ENCODE measurements around the gene AKIP1. TPM values are rescaled to one million over a fixed set of nuclear protein-coding genes. Genes with fewer than 3 reads are reported as not detected.

AKIP1 gene
- total and polyA plus RNA-seq, 10 of the 15 experiments (the other 5 are each of a cell fraction or from before 2014, with no cell fraction given): 5.1 to 38.9 (median 30.5) TPM

DNA sequence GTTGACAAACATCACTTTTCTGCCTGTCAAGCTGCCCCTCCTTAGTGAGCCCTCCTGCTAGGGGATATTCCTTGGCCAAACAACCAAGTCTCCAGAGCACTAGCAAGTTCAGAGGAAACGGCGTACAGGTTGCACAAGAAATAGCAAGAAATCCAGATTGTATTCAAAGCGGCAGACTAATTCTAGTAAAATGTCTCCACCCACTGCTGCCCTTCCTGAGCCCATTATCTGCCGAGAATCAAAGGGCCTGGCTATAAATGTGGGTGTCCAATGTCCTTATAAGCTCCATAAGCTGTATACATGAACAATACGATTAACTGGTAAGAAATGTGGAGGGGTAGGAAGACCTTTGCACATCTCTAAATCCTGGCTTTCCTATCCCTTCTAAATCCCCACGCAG, 44.0 kb upstream of the AKIP1 start (continued):
- TF ChIP-seq ZNF592 (IDR thresholded peaks at IDR 0.05): no peak

DNA sequence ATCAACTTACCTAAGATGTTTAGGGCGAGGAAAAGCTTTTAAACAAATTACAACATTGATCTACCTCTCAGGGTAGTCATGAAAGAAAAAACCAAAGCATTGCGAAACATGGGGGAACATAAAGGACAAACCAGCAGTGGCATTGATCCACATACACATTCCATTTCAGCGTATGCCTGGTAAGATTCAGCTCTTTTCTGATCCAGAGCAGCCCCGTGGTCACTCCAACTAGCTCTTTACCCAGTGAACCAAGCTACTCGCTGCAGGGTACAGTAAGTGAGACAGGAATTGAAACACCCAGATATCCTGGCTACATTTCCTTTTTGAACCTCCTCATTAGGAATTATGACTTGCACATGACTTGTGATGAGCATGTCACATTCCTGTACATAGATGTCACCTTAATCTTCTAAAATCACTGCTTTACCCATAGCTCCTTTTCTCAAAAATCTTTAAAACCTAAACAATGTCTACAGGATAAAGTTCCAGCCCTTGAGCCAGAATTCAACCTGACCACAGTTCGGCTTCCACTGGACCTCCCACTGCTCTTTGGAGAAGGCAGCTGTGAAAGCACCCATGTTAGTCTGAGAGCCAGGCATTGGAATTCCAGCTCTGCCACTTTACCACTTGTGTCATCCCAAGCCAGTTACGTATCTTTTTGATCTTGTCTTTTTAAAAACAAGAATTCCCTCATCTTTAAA, 42.9 kb upstream of the AKIP1 start:
- POLR2A ChIA-PET: no interaction called here
- Histone ChIP-seq H3K27ac (ENCODE audit: control insufficient read depth, insufficient read depth) (no peak overlapping the region), H3K36me3 (ENCODE audit: control insufficient read depth in 2 of 2, insufficient read depth in 2 of 2, low read length in 1 of 2) (no peaks in the 10 kb centered on the region), H3K4me2 (ENCODE audit: control insufficient read depth, insufficient read depth) (no peak overlapping the region), H3K4me1 (ENCODE audit: control insufficient read depth, insufficient read depth, low read length) (no peaks in the 10 kb centered on the region), H3K27me3 (replicated peaks in 1 of 2; ENCODE audit: control insufficient read depth in 2 of 2, insufficient read depth in 2 of 2, low read length in 1 of 2) (peaks cover 3 to 6% of the 10 kb centered on the region in 2 experiments; a peak in 1 of 4 replicates), H2AFZ (ENCODE audit: control insufficient read depth, low read depth, low read length) (no peak overlapping the region), H4K20me1 (ENCODE audit: control insufficient read depth, insufficient read depth) (no peaks in the 10 kb centered on the region), H3K9me3 (replicated peaks; ENCODE audit: control insufficient read depth, insufficient read depth, low read length) (no peaks in the 10 kb centered on the region), H3K4me3 (no peak overlapping the region), H3K9ac (ENCODE audit: control insufficient read depth, insufficient read depth, low read length) (no peak overlapping the region), H3K79me2 (ENCODE audit: control insufficient read depth, insufficient read depth, low read length) (no peaks in the 10 kb centered on the region)
- no TSS peak for BruUV-seq (replicated peaks)
- no peak for DNase-seq (ENCODE audit: low read depth, low spot score)
- 80% methylated on average over 7 of the region's 7 CpGs for WGBS (ENCODE audit: insufficient coverage, insufficient replicate concordance, low lambda C conversion rate, missing lambda C conversion rate)
- SMC1A ChIA-PET (ENCODE audit: uncharacterized antibody, unreplicated experiment): no interaction called here
- TF ChIP-seq ZNF384 (IDR thresholded peaks at IDR 0.05; ENCODE audit: borderline replicate concordance, low read depth, low read length): no peak
- no peak for TF ChIP-seq RAD51 (IDR thresholded peaks at IDR 0.05)
- no peak for TF ChIP-seq CHD2 (IDR thresholded peaks at IDR 0.05; ENCODE audit: borderline replicate concordance, low read depth, low read length)
- no peak for TF ChIP-seq GABPA (IDR thresholded peaks at IDR 0.05; ENCODE audit: low read depth)
- no peak for TF ChIP-seq TCF3 (IDR thresholded peaks at IDR 0.05; ENCODE audit: borderline replicate concordance, insufficient read depth, low read depth, low read length)
- no peak for TF ChIP-seq CBX5 (IDR thresholded peaks at IDR 0.05; ENCODE audit: low read depth)
- TF ChIP-seq RAD21 (IDR thresholded peaks at IDR 0.05; ENCODE audit: insufficient read depth, low read depth, low read length): no peak
- no peak for TF ChIP-seq EZH2 (IDR thresholded peaks at IDR 0.05; ENCODE audit: borderline replicate concordance, control insufficient read depth, low read depth, low read length)
- TF ChIP-seq CEBPB (IDR thresholded peaks at IDR 0.05; ENCODE audit: borderline replicate concordance in 1 of 2, low read depth in 2 of 2, low read length in 2 of 2): no peak
- TF ChIP-seq NFXL1 (IDR thresholded peaks at IDR 0.05; ENCODE audit: borderline replicate concordance): no peak
- no peak for TF ChIP-seq POLR2AphosphoS5 (IDR thresholded peaks at IDR 0.05; ENCODE audit: low read length)
- intact Hi-C loops (cut with micrococcal nuclease; ENCODE audit: unreplicated experiment) (no loop called here), in situ Hi-C loops (cut with MboI) (no loop called here)
- FAIRE-seq: no peak
- ATAC-seq: no peak
- CTCF ChIA-PET: interaction anchor here (0.5 to 1.5 kb wide), 2 partner anchors 36 to 85 kb away, joined by 3 read pairs; no protein-coding TSS in a partner anchor
- RAD21 ChIA-PET (ENCODE audit: unreplicated experiment): interaction anchor here (1.1 kb wide), 1 partner anchor 269 kb away, joined by 3 read pairs; no protein-coding TSS in a partner anchor
